ENCODE measurements around the gene KRTAP4-11.

DNA sequence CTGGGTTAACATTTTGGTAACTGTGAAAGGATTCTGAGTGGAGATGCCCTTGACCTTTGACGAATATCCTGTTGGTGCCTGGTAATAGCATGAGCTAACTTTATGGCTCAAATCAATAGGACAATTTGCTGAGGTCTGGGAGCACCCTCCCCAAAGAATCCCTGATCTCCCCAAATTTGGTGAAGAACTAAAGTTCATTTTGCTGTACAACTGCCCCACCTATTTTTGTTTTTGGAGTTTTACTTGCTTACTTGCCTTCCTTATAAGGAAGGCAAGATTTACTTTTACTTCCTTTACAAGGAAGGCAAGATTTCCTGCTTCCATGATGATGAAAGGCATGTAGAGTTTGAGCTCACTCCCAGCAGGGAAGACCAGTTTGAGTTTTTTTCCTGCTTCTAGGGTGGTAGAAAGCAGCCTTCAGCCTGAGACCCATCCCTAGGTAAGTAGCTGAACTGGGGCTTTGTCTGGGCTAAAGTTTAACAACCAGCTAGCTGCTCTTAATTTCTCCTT lies 10.2 kb downstream of the KRTAP4-11 start:
- TF ChIP-seq, protein P1, sequence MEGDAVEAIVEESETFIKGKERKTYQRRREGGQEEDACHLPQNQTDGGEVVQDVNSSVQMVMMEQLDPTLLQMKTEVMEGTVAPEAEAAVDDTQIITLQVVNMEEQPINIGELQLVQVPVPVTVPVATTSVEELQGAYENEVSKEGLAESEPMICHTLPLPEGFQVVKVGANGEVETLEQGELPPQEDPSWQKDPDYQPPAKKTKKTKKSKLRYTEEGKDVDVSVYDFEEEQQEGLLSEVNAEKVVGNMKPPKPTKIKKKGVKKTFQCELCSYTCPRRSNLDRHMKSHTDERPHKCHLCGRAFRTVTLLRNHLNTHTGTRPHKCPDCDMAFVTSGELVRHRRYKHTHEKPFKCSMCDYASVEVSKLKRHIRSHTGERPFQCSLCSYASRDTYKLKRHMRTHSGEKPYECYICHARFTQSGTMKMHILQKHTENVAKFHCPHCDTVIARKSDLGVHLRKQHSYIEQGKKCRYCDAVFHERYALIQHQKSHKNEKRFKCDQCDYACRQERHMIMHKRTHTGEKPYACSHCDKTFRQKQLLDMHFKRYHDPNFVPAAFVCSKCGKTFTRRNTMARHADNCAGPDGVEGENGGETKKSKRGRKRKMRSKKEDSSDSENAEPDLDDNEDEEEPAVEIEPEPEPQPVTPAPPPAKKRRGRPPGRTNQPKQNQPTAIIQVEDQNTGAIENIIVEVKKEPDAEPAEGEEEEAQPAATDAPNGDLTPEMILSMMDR (IDR thresholded peaks at IDR 0.05; ENCODE audit: low read depth, low read length) = no peak
- TF ChIP-seq POLR2A (IDR thresholded peaks at IDR 0.05; ENCODE audit: extremely low read depth, insufficient read length) (no peak), MYC (IDR thresholded peaks at IDR 0.05; ENCODE audit: low read depth, low read length) (no peak), MAX (IDR thresholded peaks at IDR 0.05; ENCODE audit: low read depth, low read length) (no peak)
